ENCODE measurements around the gene TPTE.
"Not testable (repeated sequence)": the region's sequence is repeated elsewhere in the genome, so short reads cannot be mapped to it uniquely, and the experiment has no call there.

TPTE gene

DNA sequence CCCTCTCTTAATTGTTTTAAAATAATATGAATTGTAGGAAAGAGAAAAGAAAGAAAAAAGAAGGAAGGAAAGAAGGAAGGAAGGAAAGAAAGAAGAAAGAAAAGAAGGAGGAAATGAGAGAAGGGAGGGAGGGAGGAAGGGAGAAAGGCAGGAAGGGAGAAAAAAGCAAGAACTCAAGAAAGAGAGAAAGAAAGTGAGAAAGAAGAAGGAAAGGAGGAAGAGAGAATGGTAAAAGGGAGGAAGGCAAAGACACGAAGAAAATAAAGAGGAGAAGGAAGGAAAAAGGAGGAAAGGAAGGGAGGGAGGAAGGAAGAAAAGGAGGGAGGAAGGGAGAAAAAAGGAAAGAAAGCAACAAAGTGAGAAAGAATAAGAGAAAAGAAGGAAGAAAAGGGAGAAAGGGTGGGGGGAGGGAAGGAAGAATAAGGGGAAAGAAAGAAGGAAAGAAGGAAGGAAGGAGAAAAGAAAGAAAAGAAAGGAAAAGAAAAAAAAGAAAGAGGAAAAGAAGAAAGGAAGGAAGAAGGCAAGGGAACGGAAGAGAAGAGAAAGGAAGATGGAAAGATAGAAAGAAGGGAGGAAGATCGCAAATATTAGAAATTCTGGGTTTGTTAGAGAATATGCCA lies 95.9 kb downstream of the TPTE start:
- DNase-seq: not testable (repeated sequence)

GRCh38 chr21:10627316-10627863 lies 106.0 kb downstream of the TPTE start:
- no peak for DNase-seq

DNA sequence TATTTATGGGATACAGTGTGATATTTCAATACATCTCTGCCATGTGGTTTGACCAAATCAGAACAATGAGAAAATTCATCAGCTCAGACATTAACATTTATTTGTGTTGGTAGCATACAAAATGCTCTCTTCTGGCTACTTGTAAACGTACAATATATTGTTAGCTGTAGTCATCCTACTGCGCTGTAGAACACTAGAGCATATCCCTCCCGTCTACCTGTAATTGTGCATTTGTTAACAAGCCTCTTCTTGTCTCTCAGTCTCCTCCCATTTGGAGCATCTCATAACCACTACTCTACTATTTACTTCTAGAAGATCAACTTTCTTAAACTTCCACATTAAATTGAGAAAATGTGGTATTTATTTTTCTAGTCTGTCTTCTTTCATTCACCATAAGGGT lies 107.9 kb downstream of the TPTE start:
- not testable (repeated sequence) for DNase-seq

GRCh38 chr21:10630829-10631228 lies 109.4 kb downstream of the TPTE start:
- not testable (repeated sequence) for DNase-seq

DNA sequence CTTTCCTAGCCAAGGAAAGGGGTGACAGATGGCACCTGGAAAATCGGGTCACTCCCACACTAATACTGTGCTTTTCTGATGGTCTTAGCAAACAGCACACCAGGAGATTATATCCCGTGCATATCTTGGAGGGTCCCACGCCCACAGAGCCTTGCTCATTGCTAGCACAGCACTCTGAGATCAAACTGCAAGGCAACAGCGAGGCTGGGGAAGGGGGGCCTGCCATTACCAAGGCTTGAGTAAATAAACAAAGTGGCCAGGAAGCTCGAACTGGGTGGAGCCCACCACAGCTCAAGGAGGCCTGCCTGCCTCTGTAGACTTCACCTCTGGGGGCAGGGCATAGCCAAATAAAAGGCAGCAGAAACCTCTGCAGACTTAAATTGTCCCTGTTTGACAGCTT lies 109.9 kb downstream of the TPTE start:
- not testable (repeated sequence) for DNase-seq

DNA sequence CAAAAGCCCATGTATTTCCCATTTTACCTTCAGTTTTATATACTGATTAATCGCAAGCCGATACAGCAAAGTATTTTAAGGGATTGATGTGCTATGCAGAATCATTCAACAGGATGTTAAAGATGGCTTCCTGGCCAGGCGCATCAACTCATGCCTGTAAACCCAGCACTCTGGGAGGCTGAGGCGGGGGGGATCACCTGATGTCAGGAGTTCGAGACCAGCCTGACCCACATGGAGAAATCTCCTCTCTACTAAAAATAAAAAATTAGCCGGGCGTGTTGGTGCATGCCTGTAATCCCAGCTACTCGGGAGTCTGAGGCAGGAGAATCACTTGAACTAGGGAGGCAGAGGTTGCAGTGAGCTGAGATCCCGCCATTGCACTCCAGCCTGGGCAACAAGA lies 116.8 kb downstream of the TPTE start:
- DNase-seq: not testable (repeated sequence)

DNA sequence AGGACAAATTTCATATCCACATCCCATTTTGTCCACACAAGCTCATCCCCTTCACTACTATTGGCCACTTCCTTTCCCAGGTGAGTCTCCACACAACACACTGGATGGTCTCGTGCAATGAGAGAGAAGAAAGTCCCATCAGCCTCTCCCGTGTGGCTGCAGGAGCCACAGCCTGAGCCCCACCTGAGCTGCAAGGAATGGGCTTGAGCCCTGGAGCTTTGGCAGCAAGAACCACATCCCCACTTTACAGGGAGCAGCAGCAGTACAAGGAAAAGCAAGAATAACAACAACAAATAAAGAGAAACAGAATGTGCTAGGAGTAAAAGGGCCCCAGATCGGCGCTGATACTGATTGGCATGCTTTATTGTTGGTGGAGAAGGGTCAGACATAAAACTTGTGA lies 117.7 kb downstream of the TPTE start:
- no peak for DNase-seq

GRCh38 chr21:10639746-10640145 lies 118.4 kb downstream of the TPTE start:
- DNase-seq: not testable (repeated sequence)

DNA sequence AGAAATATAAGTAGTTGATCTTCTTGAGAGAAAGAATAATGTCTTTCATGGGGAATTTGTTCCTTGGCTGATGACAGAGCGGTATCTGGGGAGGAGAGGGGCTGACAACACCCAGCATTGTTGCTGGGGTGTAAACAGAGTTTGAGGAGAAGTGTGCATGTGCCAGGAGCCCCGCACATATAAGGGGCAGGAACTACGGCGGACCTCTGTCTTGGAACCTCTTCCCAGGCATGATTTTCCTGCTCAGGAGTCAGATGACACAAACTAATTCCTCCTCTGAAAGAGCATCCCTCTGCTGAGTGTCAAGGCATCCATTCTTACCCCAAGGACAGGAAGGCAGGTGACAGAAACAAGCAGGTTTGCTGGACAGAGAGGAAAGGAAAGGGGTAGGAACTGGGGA lies 119.1 kb downstream of the TPTE start:
- no peak for DNase-seq

DNA sequence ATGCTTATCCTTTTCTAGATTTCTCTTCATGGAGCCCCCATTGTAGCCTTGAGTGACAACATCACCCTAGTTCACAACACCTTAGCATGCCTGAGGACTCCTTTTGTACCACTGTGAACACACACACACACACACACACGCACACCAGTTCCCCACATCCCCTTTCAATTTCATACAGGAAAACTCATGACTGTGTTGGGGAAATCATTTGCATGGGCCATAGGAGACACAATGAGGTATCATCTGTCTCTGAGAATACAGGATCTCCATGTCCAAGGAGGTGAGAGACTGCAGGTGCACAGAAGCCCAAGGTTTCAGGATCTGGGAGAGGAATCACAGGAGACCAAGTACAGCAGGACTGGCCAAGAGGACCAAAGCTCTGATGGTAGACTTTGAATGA lies 119.7 kb downstream of the TPTE start:
- no peak for DNase-seq

DNA sequence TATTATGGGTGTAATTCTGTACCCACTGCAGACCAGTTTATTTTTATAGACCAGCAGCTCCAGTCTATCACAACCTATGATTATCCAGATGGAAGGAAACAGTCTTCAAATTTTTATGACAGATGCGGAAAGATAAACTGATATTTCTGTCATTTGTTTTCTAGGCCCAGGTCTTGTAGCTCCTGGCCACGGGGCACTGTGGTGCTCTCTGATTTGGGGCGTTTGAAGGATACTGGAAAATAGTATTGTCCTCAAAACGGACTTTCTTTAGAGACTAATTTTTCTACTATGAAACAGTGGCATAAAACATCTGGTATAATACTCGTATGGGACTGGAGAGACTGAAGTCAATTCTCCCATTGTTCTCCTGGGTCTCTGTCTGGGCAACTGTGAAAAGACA lies 124.3 kb downstream of the TPTE start:
- not testable (repeated sequence) for DNase-seq

GRCh38 chr21:10649350-10650149 lies 128.2 kb downstream of the TPTE start:
- DNase-seq: not testable (repeated sequence)

- DNase-seq: not testable (repeated sequence)
Measured at GRCh38 chr21:10650297-10650696, 128.9 kb downstream of the TPTE start.
